WI38 (cell line): Measurements from ENCODE around the gene KRT81.
A peak's percentile ranks its signal among the peaks of the same experiment; 100 is the strongest.
"Not testable (repeated sequence)": the region's sequence is repeated elsewhere in the genome, so short reads cannot be mapped to it uniquely, and the experiment has no call there.

Experiments used
- H3K4me3 ChIP-seq: 2 replicates; pipeline ENCODE4 v1.5.1; 2011; ENCODE audit warnings: low read depth, mild to moderate bottlenecking, control low read depth, low read length
- TF ChIP-seq, protein P1 (sequence below): IDR thresholded peaks from 2 replicates; pipeline ENCODE4 v1.5.1; 2012; ENCODE audit warnings: low read depth, mild to moderate bottlenecking, control low read depth, low read length

Gene KRT81

DNA sequence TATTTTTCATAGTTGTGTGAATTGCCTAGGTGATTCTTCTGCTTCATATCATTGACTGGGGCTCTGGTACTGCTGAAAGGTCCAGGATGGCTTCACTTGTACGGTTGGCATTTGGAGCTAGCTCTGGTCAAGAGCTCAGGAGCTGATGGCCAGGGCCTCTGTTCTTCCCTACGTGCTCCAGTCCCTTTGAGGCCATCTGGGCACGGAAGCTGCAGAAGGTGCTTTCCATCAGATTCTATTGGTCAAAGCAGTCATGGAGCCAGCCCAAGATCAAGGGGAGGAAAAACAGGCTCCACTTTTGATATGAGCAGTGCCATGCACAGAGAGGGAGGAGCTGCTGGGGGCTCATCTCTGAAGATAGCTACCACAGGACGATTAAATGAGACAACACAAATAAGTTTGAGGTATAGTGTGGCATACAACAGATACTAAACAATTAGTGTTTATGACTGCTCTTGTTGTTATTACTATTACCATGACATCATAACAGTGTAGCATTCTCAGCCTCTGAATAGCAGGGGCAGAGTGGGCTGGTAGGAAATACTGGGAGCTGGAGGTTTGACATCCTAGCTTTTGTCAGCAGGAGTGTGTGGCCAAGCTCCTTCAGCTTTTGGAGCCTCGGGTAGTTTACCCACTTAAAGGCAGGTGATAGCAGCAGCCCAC is 19.4 kb upstream of the KRT81 start:
- H3K4me3 ChIP-seq = no peak overlapping the region
- TF ChIP-seq, protein P1, sequence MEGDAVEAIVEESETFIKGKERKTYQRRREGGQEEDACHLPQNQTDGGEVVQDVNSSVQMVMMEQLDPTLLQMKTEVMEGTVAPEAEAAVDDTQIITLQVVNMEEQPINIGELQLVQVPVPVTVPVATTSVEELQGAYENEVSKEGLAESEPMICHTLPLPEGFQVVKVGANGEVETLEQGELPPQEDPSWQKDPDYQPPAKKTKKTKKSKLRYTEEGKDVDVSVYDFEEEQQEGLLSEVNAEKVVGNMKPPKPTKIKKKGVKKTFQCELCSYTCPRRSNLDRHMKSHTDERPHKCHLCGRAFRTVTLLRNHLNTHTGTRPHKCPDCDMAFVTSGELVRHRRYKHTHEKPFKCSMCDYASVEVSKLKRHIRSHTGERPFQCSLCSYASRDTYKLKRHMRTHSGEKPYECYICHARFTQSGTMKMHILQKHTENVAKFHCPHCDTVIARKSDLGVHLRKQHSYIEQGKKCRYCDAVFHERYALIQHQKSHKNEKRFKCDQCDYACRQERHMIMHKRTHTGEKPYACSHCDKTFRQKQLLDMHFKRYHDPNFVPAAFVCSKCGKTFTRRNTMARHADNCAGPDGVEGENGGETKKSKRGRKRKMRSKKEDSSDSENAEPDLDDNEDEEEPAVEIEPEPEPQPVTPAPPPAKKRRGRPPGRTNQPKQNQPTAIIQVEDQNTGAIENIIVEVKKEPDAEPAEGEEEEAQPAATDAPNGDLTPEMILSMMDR = no peak

DNA sequence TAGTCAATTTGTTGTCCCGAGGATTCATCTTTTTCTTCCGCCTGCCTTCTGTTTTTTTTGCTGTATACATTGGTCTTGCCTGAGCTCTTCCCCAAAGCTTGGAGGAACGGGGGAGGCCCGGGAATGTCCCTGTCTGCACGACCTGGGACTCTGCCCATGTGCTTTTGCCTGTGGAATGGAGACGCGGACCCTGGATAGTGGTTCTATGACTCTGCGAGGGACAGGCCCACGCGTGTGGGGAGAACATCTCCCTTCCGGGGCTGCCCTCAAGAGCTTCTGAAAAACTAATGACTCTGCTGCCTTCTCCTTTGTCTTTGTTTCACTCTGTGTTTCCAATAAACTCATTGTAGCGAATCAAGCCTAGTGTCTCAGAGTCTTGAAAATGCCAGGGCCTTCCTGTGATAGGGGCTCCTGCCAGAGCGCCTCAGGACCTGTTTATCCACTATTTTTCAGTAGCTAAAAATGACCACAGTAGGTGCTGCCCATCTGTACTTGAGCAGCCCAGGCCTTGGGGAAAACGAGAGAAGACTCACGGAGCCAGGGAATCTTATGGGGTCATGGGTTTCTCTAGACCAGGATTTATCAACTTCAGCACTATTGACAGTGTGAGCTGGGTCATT is 17.6 kb upstream of the KRT81 start:
- no peak overlapping the region; the same call in 1 of the 2 replicates for H3K4me3 ChIP-seq
- TF ChIP-seq, protein P1 = no peak

DNA sequence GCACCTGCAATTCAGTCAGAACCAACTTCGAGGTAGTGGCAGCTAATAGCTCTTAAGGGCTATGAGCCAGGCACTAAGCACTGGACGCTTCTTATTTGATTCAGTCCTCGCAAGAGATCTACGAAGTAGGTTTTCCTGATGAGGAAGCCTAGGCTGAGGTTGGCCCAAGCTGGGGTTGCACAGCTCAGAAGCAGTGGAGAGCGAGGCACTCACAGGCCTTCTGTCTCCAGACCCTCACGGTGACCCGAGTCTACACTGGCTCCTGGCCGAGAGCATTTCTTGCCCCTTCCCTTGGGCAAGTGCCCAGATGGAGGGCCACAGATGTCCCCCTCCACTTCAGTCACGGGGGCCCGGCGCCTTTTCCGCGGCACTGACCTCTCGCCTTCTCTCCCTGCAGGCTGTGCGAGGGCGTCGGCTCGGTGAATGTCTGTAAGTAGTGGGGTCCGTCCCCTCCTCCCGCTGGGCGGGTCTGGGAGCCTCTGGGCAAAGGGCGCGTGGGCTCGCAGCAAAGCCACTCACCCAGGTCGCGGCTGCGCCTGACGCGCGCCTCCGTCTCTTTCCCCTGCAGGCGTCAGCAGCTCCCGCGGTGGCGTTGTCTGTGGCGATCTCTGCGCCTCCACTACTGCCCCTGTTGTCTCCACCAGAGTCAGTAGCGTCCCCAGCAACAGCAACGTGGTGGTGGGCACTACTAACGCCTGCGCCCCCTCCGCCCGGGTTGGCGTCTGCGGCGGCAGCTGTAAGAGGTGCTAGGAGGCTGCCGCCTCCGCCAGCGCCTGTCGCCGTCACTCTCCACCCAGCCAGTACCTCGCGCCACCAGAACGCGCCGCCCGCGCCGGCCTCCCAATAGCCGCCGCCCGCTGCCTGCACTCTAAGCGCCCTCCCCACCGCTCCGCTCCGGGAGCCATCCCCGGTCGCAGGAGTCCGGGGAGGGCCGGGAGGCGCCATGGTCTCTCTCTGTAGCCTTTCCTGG is 16.8 kb upstream of the KRT81 start:
- peak overlapping the region; percentile 43; the same call in 1 of the 2 replicates for H3K4me3 ChIP-seq
- TF ChIP-seq, protein P1 = no peak

DNA sequence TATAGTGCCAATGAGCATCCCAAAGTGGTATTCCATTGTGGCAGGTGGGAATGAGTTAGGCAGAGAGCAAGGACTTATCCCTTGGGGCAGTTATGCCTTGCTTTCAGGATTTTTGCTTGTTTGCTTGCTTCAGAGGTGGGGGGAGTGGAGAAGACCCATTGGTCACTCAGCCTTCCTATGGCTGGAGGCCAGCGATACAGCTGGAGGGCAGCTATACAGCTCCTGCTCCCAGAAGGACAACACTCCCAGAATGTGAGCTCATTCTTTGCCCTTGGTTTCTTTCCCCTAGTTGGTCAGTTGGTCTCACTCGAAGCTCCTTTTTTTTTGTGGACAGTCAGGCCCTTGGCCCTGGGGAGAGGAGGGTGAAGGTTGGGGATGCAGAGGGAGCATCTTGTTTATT is 15.4 kb upstream of the KRT81 start:
- TF ChIP-seq, protein P1 = no peak

DNA sequence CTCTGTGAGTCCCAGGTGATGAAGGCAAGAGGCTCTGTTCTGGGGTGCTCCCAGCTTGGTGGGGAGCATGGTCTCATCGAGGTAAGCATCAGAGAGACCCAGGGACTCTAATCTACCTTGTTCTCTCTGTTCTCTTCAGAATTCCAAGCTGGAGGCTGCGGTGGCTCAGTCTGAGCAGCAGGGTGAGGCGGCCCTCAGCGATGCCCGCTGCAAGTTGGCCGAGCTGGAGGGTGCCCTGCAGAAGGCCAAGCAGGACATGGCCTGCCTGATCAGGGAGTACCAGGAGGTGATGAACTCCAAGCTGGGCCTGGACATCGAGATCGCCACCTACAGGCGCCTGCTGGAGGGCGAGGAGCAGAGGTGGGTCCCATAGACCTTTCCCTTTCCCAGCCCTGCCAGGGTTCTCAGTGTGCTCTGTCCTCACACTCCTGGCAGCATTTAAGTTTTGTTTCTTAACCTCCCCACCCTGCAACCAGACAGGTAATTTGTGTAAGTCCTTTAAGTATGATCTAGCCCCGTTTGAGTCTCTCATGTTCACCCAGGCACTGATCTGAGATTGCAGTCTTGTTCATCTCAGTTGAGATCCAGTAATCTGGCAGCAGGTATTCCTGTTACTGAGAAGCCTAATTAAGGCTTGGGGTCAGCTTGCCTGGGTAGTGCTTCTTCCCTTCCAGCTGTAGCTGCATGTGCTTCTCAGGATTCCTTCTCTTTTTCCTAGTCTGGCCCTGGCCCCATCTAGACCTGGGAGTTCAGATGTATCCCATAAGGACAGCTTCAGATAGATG is 14.8 kb upstream of the KRT81 start:
- TF ChIP-seq, protein P1 = no peak
- H3K4me3 ChIP-seq = no peak overlapping the region

More for the DNA sequence above, 15.4 kb upstream of the KRT81 start:
- no peak overlapping the region for H3K4me3 ChIP-seq

DNA sequence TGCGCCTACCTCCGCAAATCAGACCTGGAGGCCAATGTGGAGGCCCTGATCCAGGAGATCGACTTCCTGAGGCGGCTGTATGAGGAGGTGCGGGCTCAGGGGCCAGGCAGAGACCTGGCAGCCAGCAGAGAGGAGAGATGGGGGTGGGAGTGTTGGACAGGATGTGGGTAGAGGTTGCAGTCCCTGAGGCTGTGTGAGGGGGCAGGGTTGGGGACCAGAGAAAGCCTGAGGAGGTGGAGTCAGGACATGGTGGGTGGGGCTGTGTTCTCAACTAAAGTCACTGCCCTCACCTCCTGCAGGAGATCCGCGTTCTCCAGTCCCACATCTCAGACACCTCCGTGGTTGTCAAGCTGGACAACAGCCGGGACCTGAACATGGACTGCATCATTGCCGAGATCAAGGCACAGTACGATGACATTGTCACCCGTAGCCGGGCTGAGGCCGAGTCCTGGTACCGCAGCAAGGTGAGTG is 13.6 kb upstream of the KRT81 start:
- H3K4me3 ChIP-seq = not testable (repeated sequence)

DNA sequence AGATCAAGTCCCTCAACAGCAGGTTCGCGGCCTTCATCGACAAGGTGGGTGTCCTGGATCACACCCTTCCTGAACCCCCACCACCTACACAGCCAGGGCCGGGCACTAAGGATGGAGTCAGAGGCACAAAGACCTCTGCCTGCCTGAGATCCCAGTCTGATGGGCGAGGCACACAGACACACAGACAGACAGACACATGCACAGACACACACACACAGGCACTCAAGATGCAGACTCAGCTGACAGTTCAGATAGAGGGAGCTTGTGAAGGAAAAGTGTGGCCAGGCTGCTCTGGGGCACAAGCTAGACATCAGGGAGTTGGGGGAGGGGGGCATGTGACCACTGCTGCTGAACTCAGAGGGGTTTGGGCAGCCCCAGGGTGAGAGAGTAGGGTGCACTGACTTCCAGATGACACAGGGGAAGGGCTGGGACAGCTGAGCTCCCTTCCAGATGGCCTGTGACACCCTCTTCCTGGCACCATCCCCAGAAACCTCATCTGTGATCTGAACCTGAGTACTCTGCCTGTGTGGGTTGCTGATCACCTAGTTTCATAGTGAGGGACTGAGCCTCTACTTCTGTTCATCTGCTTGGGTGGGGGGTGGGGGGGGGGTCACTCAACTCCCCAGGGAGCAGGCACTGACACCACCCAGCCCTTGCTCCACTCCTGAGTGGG is 11.0 kb upstream of the KRT81 start:
- not testable (repeated sequence) for H3K4me3 ChIP-seq

DNA sequence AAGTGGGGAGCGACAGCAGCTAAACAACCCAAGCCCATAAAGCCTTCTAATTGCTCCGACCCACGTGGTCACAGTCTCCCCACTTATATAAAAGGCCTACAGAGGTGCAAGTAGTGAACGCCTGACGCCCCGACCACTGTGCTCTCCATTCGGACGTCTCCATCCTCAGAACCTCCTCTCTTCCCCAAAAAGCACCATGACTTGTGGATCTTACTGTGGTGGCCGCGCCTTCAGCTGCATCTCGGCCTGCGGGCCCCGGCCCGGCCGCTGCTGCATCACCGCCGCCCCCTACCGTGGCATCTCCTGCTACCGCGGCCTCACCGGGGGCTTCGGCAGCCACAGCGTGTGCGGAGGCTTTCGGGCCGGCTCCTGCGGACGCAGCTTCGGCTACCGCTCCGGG is 10.4 kb upstream of the KRT81 start:
- H3K4me3 ChIP-seq = not testable (repeated sequence)
